Activated naive CD4-positive, alpha-beta T cell treated with anti-CD3 and anti-CD28 coated beads, Interleukin-2, amount 50 U/mL, for 24 hours (primary cell): ENCODE measurements around the gene NDUFB2.
"Not testable (repeated sequence)": the region's sequence is repeated elsewhere in the genome, so short reads cannot be mapped to it uniquely, and the experiment has no call there.

Source experiments
- H3K27ac Mint-ChIP-seq: one replicate; pipeline ENCODE4 v1.8.0; 2021; ENCODE audit warnings: mild to moderate bottlenecking, mixed read lengths
- H3K27me3 Mint-ChIP-seq: one replicate; pipeline ENCODE4 v1.8.0; 2021; ENCODE audit warnings: mixed read lengths
- H3K36me3 Mint-ChIP-seq: one replicate; pipeline ENCODE4 v1.8.0; 2021; ENCODE audit warnings: mixed read lengths
- H3K4me1 Mint-ChIP-seq: one replicate; pipeline ENCODE4 v1.8.0; 2021; ENCODE audit warnings: mixed read lengths
- H3K4me3 Mint-ChIP-seq: one replicate; pipeline ENCODE4 v1.8.0; 2021; ENCODE audit warnings: mild to moderate bottlenecking, mixed read lengths
- H3K9me3 Mint-ChIP-seq: one replicate; pipeline ENCODE4 v1.8.0; 2021; ENCODE audit warnings: mixed read lengths

The NDUFB2 gene

GRCh38 chr7:140668641-140669040 lies 27.9 kb upstream of the NDUFB2 start:
- Mint-ChIP-seq H3K9me3 (no peaks in the 10 kb centered on the region), H3K27ac (no peak overlapping the region), H3K4me3 (no peak overlapping the region), H3K4me1 (peaks cover 9% of the 10 kb centered on the region), H3K36me3 (peaks cover 4% of the 10 kb centered on the region), H3K27me3 (no peaks in the 10 kb centered on the region)

DNA sequence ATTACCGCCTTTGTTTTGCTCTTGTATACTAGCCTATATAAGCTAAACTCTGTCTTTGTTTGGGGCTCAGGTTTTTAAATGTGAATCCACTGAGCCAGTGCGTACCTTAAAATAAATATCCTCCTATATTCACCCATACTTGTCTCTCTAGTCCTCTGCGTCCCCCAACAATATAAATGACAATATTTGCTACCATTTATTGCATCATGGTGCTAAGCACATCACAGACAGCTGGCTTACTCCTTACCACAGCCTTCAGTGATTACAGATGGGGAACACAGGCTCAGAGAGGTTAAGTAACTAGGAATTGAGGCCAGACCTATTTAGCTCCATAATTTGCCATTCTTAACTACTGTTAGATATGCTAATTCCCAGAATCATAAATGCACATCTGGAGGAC lies 27.2 kb upstream of the NDUFB2 start:
- Mint-ChIP-seq H3K4me3 (no peak overlapping the region), H3K27ac (no peak overlapping the region), H3K4me1 (peaks cover 16% of the 10 kb centered on the region), H3K36me3 (peaks cover 2% of the 10 kb centered on the region), H3K27me3 (no peaks in the 10 kb centered on the region), H3K9me3 (no peaks in the 10 kb centered on the region)

DNA sequence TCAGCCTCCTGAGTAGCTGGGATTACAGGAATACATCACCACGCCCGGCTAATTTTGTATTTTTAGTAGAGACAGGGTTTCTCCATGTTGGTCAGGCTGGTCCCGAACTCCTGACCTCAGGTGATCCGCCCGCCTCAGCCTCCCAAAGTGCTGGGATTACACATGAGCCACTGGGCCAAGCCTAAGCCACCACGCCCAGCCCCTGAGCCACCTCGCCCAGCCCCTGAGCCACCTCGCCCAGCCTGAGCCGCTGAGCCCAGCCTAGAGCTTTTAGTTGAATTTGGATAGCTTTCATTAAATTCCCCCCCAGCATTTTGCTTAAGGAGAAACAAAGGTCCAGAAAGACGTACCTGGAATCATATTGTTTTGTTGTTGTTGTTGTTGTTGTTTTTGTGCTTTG lies 26.6 kb upstream of the NDUFB2 start:
- H3K9me3 Mint-ChIP-seq, H3K27me3 Mint-ChIP-seq, H3K4me3 Mint-ChIP-seq, H3K36me3 Mint-ChIP-seq, H3K27ac Mint-ChIP-seq: not testable (repeated sequence)
- peaks cover 21% of the 10 kb centered on the region for H3K4me1 Mint-ChIP-seq

GRCh38 chr7:140670343-140670935 lies 26.1 kb upstream of the NDUFB2 start:
- H3K27me3 Mint-ChIP-seq = no peaks in the 10 kb centered on the region
- H3K27ac Mint-ChIP-seq = no peak overlapping the region
- H3K9me3 Mint-ChIP-seq = no peaks in the 10 kb centered on the region
- no peak overlapping the region for H3K4me3 Mint-ChIP-seq
- peaks cover under 1% of the 10 kb centered on the region for H3K36me3 Mint-ChIP-seq
- peaks cover 27% of the 10 kb centered on the region for H3K4me1 Mint-ChIP-seq

- Mint-ChIP-seq H3K4me3 (peak overlapping the region; percentile 78), H3K27me3 (no peaks in the 10 kb centered on the region), H3K27ac (no peak overlapping the region), H3K9me3 (no peaks in the 10 kb centered on the region), H3K4me1 (peaks cover 37% of the 10 kb centered on the region), H3K36me3 (no peaks in the 10 kb centered on the region)
Measured at GRCh38 chr7:140671966-140672365, 24.5 kb upstream of the NDUFB2 start.

GRCh38 chr7:140672382-140673062 lies 24.0 kb upstream of the NDUFB2 start, which contains the start of gene ADCK2:
ADCK2 (plus strand) TSS chr7:140672945; CDS start chr7:140673331, 386 bp downstream.
- Mint-ChIP-seq H3K9me3 (no peaks in the 10 kb centered on the region), H3K36me3 (peaks cover 2% of the 10 kb centered on the region), H3K4me1 (peaks cover 38% of the 10 kb centered on the region)

DNA sequence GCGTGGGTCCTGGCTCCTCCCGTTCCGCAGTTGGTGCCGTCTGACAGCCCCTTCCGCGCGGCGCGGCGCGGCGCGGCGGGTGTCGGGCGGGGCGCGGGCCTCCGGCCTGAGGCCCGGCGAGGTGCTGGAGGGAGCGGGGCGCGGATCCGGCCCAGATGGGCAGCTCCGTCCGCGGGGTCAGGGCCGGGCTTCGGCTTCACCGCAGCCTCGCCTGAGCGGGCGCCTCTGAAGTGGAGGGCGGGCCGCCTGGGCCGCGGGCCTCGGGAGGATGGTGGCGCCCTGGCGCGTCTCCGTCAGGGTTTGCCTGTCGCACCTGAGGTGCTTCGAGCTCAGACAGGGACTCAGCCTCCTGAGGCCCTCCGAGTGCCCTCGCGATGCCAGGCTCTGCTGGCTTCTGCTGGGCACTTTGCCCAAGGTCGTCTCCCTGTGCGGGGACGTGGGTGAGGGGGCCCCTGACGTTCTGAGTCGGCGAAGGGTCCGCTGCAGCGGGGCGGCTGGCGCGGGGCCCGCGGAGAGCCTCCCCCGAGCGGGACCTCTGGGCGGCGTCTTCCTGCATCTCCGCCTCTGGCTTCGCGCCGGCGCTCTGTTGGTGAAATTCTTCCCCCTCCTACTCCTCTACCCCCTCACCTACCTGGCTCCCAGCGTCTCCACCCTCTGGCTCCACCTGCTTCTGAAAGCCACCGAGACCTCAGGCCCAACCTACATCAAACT lies 23.3 kb upstream of the NDUFB2 start:
- Mint-ChIP-seq H3K4me1 (peaks cover 44% of the 10 kb centered on the region), H3K27ac (peak overlapping the region; percentile 83), H3K36me3 (peaks cover 8% of the 10 kb centered on the region), H3K27me3 (no peaks in the 10 kb centered on the region), H3K4me3 (peak overlapping the region; percentile 86), H3K9me3 (no peaks in the 10 kb centered on the region)

More at GRCh38 chr7:140672382-140673062, 24.0 kb upstream of the NDUFB2 start, which contains the start of gene ADCK2:
- Mint-ChIP-seq H3K27ac (peak within 1 kb of the TSS; percentile 83), H3K4me3 (peak within 1 kb of the TSS; percentile 86), H3K27me3 (no peaks in the 10 kb centered on the region)

DNA sequence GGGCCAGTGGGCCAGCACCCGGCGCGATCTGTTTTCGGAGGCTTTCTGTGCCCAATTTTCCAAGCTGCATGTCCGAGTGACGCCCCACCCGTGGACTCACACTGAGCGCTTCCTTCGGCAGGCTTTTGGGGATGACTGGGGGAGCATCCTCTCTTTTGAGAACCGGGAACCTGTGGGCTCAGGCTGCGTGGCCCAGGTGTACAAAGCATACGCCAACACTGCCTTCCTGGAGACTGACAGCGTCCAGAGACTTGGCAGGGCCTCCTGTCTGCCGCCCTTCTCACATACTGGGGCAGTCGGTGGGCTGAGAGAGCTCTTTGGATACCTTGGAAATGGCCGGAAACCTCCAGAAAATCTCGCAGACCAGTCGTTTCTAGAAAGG lies 22.7 kb upstream of the NDUFB2 start:
- Mint-ChIP-seq H3K36me3 (peaks cover 11% of the 10 kb centered on the region), H3K4me3 (peak overlapping the region; percentile 86), H3K9me3 (no peaks in the 10 kb centered on the region), H3K27ac (peak overlapping the region; percentile 83), H3K4me1 (peaks cover 44% of the 10 kb centered on the region), H3K27me3 (no peaks in the 10 kb centered on the region)

DNA sequence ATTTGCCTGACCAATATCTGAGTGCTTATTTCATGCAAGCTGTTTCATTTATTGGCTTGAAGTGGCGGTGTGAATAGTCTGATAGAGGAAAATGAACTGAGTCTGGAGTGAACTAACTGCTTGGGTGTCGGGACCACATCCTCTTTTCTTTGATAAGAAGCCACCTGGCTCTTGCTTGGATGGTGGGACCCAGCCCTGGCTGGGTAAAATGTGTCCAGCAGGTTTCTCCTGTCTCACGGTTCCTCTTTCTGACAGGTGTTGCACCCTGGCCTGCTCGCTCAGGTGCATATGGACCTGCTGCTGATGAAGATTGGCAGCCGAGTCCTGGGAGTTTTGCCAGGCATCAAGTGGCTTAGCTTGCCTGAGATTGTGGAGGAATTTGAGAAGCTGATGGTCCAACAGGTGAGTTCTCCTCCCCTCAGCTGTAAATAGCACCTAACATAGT lies 22.1 kb upstream of the NDUFB2 start:
- H3K36me3 Mint-ChIP-seq = peaks cover 13% of the 10 kb centered on the region
- peaks cover 44% of the 10 kb centered on the region for H3K4me1 Mint-ChIP-seq
- H3K27me3 Mint-ChIP-seq = no peaks in the 10 kb centered on the region
- H3K9me3 Mint-ChIP-seq = no peaks in the 10 kb centered on the region
- H3K4me3 Mint-ChIP-seq = peak overlapping the region; percentile 76
- no peak overlapping the region for H3K27ac Mint-ChIP-seq

GRCh38 chr7:140674899-140675701 lies 21.4 kb upstream of the NDUFB2 start:
- H3K27ac Mint-ChIP-seq = no peak overlapping the region
- peak overlapping the region; percentile 76 for H3K4me3 Mint-ChIP-seq
- H3K9me3 Mint-ChIP-seq = no peaks in the 10 kb centered on the region
- peaks cover 44% of the 10 kb centered on the region for H3K4me1 Mint-ChIP-seq
- H3K36me3 Mint-ChIP-seq = peaks cover 16% of the 10 kb centered on the region
- H3K27me3 Mint-ChIP-seq = no peaks in the 10 kb centered on the region

DNA sequence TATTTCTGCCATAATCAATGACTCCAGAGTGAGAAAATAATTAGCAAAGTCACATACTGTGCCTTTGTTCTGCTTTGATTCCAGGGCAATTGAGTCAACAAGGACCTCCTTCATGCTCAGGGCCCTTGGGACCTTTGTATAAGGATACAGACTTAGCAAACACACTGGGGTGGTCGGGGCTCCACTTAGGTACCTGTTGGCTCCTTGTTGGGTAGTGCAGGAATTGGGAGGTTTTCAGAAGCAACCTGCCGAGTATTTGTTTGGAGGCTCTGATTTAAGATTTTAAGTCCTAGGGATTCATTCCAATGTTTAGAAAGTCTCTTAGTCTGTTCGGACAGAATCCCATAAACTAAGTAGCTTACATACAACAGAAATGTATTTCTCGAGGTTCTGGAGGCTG lies 20.8 kb upstream of the NDUFB2 start:
- no peak overlapping the region for H3K27ac Mint-ChIP-seq
- H3K36me3 Mint-ChIP-seq = peaks cover 17% of the 10 kb centered on the region
- H3K9me3 Mint-ChIP-seq = no peaks in the 10 kb centered on the region
- no peak overlapping the region for H3K4me3 Mint-ChIP-seq
- no peaks in the 10 kb centered on the region for H3K27me3 Mint-ChIP-seq
- H3K4me1 Mint-ChIP-seq = peaks cover 44% of the 10 kb centered on the region

DNA sequence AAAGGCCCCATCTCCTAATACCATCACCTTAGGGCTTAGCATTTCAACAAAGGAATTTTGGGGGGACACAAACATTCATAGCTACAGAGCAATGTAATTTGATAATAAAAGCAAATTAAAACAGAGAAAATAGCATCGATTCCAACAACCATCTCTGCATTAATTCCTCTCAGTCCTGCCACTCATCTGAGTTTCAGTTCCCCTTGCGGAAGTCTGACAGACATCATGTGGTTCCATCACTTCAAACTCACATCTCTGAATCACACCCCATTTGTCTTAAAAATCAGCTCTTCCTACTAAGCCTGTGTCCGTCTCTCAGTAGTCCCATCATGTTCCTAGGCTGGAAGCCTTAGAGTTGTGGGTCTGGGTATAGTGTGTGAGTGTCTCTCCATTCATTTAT lies 20.2 kb upstream of the NDUFB2 start:
- Mint-ChIP-seq H3K27me3 (no peaks in the 10 kb centered on the region), H3K4me1 (peaks cover 44% of the 10 kb centered on the region), H3K4me3 (no peak overlapping the region), H3K9me3 (no peaks in the 10 kb centered on the region), H3K27ac (no peak overlapping the region), H3K36me3 (peaks cover 20% of the 10 kb centered on the region)

GRCh38 chr7:140676956-140677355 lies 19.6 kb upstream of the NDUFB2 start:
- H3K36me3 Mint-ChIP-seq = peaks cover 20% of the 10 kb centered on the region

GRCh38 chr7:140677496-140677895 lies 19.0 kb upstream of the NDUFB2 start:
- H3K27me3 Mint-ChIP-seq = no peaks in the 10 kb centered on the region
- no peak overlapping the region for H3K4me3 Mint-ChIP-seq
- no peaks in the 10 kb centered on the region for H3K9me3 Mint-ChIP-seq
- peaks cover 20% of the 10 kb centered on the region for H3K36me3 Mint-ChIP-seq
- no peak overlapping the region for H3K27ac Mint-ChIP-seq
- peaks cover 39% of the 10 kb centered on the region for H3K4me1 Mint-ChIP-seq

More at GRCh38 chr7:140676956-140677355, 19.6 kb upstream of the NDUFB2 start:
- not testable (repeated sequence) for H3K9me3 Mint-ChIP-seq, H3K27me3 Mint-ChIP-seq, H3K4me3 Mint-ChIP-seq, H3K27ac Mint-ChIP-seq
- peaks cover 44% of the 10 kb centered on the region for H3K4me1 Mint-ChIP-seq

DNA sequence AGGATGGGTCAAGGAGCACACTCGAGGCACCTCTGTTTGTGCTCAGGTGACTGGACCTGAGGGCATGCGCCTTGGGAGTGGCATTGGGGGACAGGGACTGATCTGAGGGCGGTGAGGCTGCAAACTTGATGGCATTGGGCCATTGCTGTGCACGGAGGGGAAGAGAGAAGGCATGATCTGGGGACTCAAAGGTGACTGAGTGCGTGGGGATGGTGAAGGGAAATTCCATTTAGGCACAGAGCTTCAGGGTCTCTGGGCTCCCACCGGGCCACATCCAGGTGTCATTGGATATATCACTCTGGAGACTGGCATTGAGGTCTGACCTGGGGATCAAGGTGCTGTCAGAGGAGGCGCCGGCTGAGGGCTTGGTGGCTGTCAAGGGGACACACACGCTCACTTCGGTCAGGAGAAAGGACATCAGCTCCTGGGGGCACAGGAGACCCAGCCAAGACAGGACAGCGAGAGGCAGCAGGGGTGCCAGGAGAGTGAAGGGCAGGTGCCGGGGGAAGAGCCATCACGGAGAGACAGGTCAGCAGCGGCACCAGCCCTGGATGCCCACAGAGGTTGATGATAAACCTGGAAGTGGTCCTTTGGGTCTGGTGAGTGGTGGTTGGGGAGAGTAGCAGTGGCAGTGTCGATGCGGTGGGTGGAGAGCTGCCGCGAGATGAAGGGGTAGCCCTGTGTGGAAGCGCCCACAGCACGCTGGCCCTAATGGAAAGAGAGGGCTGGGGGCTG lies 18.3 kb upstream of the NDUFB2 start:
- no peaks in the 10 kb centered on the region for H3K27me3 Mint-ChIP-seq
- H3K9me3 Mint-ChIP-seq = no peaks in the 10 kb centered on the region
- H3K4me1 Mint-ChIP-seq = peaks cover 38% of the 10 kb centered on the region
- H3K4me3 Mint-ChIP-seq = no peak overlapping the region
- peaks cover 20% of the 10 kb centered on the region for H3K36me3 Mint-ChIP-seq
- H3K27ac Mint-ChIP-seq = no peak overlapping the region
